ENCODE results near the gene AUTS2.

The AUTS2 gene

GRCh38 chr7:70504254-70504653, 906.0 kb downstream of the AUTS2 start:
- no peak for TF ChIP-seq CTCF (IDR thresholded peaks at IDR 0.05)

GRCh38 chr7:70505468-70505867, 907.2 kb downstream of the AUTS2 start:
- Mint-ChIP-seq H3K4me1 (peaks cover 52% of the 10 kb centered on the region), H3K36me3 (ENCODE audit: low read depth) (peaks cover 9% of the 10 kb centered on the region), H3K9me3 (no peaks in the 10 kb centered on the region), H3K27me3 (ENCODE audit: low read depth, poor library complexity) (peaks cover 8% of the 10 kb centered on the region), H3K27ac (no peak overlapping the region), H3K4me3 (no peak overlapping the region)
- TF ChIP-seq CTCF (IDR thresholded peaks at IDR 0.05) = no peak
- DNase-seq = no peak

More at GRCh38 chr7:70504254-70504653, 906.0 kb downstream of the AUTS2 start:
- peaks cover 4% of the 10 kb centered on the region for H3K36me3 Mint-ChIP-seq (ENCODE audit: low read depth)
- no peak overlapping the region for H3K4me3 Mint-ChIP-seq
- no peak overlapping the region for H3K27ac Mint-ChIP-seq
- peaks cover 52% of the 10 kb centered on the region for H3K4me1 Mint-ChIP-seq
- H3K9me3 Mint-ChIP-seq = no peaks in the 10 kb centered on the region
- peaks cover 8% of the 10 kb centered on the region for H3K27me3 Mint-ChIP-seq (ENCODE audit: low read depth, poor library complexity)
- no peak for DNase-seq

- peaks cover 9% of the 10 kb centered on the region for H3K36me3 Mint-ChIP-seq (ENCODE audit: low read depth)
- DNase-seq = no peak
- H3K27ac Mint-ChIP-seq = peak overlapping the region; percentile 38
- peaks cover 8% of the 10 kb centered on the region for H3K27me3 Mint-ChIP-seq (ENCODE audit: low read depth, poor library complexity)
- H3K4me3 Mint-ChIP-seq = no peak overlapping the region
- no peaks in the 10 kb centered on the region for H3K9me3 Mint-ChIP-seq
- H3K4me1 Mint-ChIP-seq = peaks cover 52% of the 10 kb centered on the region
- no peak for TF ChIP-seq CTCF (IDR thresholded peaks at IDR 0.05)
Measured at GRCh38 chr7:70505886-70506285, 907.6 kb downstream of the AUTS2 start.

GRCh38 chr7:70506434-70506833, 908.2 kb downstream of the AUTS2 start:
- peaks cover 9% of the 10 kb centered on the region for H3K36me3 Mint-ChIP-seq (ENCODE audit: low read depth)
- no peak overlapping the region for H3K4me3 Mint-ChIP-seq
- peaks cover 7% of the 10 kb centered on the region for H3K27me3 Mint-ChIP-seq (ENCODE audit: low read depth, poor library complexity)
- H3K4me1 Mint-ChIP-seq = peaks cover 47% of the 10 kb centered on the region
- DNase-seq = peak; percentile 61
- H3K27ac Mint-ChIP-seq = no peak overlapping the region
- H3K9me3 Mint-ChIP-seq = no peaks in the 10 kb centered on the region
- peak; percentile 40 for TF ChIP-seq CTCF (IDR thresholded peaks at IDR 0.05)

- H3K4me1 Mint-ChIP-seq = peaks cover 17% of the 10 kb centered on the region
- peaks cover 14% of the 10 kb centered on the region for H3K36me3 Mint-ChIP-seq (ENCODE audit: low read depth)
Measured at GRCh38 chr7:70512144-70512543, 913.9 kb downstream of the AUTS2 start.

More at GRCh38 chr7:70512144-70512543, 913.9 kb downstream of the AUTS2 start:
- no peak for TF ChIP-seq CTCF (IDR thresholded peaks at IDR 0.05)
- Mint-ChIP-seq H3K4me3 (no peak overlapping the region), H3K27me3 (ENCODE audit: low read depth, poor library complexity) (peaks cover 6% of the 10 kb centered on the region), H3K27ac (no peak overlapping the region), H3K9me3 (peaks cover 3% of the 10 kb centered on the region)
- no peak for DNase-seq
